AG10803 (cell line): Measurements from ENCODE around the gene DIAPH3.

Source experiments
- DNase-seq: peaks from one replicate; pipeline ENCODE4 v3.0.0; 2010; ENCODE audit warnings: low read depth
- H3K4me3 ChIP-seq: 2 replicates; pipeline ENCODE4 v1.5.1; 2011; ENCODE audit warnings: mild to moderate bottlenecking, low read length, control low read depth
- CTCF ChIP-seq: conservative IDR thresholded peaks from 2 replicates; pipeline ENCODE4 v1.5.1; 2011; ENCODE audit warnings: mild to moderate bottlenecking, low read length, control low read depth, inconsistent platforms

DIAPH3 gene

GRCh38 chr13:59834801-59835200 lies 328.9 kb downstream of the DIAPH3 start:
- no peak for TF ChIP-seq CTCF
- H3K4me3 ChIP-seq = no peak overlapping the region
- peak; percentile 81 for DNase-seq

- DNase-seq = no peak
- no peak overlapping the region for H3K4me3 ChIP-seq
- no peak for TF ChIP-seq CTCF
Observed at GRCh38 chr13:59829690-59830089, 334.0 kb downstream of the DIAPH3 start.

- peak; percentile 62 for DNase-seq
- TF ChIP-seq CTCF = no peak
- no peak overlapping the region for H3K4me3 ChIP-seq
Observed at GRCh38 chr13:59823486-59823885, 340.2 kb downstream of the DIAPH3 start.

GRCh38 chr13:59809564-59809963 lies 354.2 kb downstream of the DIAPH3 start:
- H3K4me3 ChIP-seq = no peak overlapping the region
- no peak for TF ChIP-seq CTCF
- DNase-seq = no peak

- TF ChIP-seq CTCF = no peak
- H3K4me3 ChIP-seq = no peak overlapping the region
- DNase-seq = no peak
Observed at GRCh38 chr13:59806801-59807200, 356.9 kb downstream of the DIAPH3 start.

- TF ChIP-seq CTCF = no peak
- H3K4me3 ChIP-seq = no peak overlapping the region
Observed at GRCh38 chr13:59801107-59801880, 362.4 kb downstream of the DIAPH3 start.

GRCh38 chr13:59793107-59793506 lies 370.6 kb downstream of the DIAPH3 start:
- no peak for DNase-seq
- H3K4me3 ChIP-seq = no peak overlapping the region
- TF ChIP-seq CTCF = no peak

More at GRCh38 chr13:59801107-59801880, 362.4 kb downstream of the DIAPH3 start:
- no peak for DNase-seq
